Heart left ventricle (tissue), 16 donors: Measurements from ENCODE around the gene PRKAG3. TPM values are rescaled to one million over a fixed set of nuclear protein-coding genes. Genes with fewer than 3 reads are reported as not detected.

Source experiments
- ATAC-seq, 4 donors: fragments of 200-7000 bp; cut with Tn5 transposase; one replicate each; pipeline ENCODE4 v1.9.1; 2020 to 2022; ENCODE audit warnings: moderate library complexity in 4 of 4, mild to moderate bottlenecking in 3 of 4, moderate number of reproducible peaks in 1 of 4
- DNase-seq, 5 donors: peaks; one replicate each; pipeline ENCODE4 v3.0.0-alpha.2; 2020
- H3K27ac ChIP-seq, 12 donors: fragments of 200-600 bp; sonication (generic) in 4 of 12; one replicate each; pipeline versions ENCODE4 v1.5.0 to v1.8.0; 2016 to 2022; ENCODE audit warnings: mild to moderate bottlenecking in 2 of 12
- H3K27me3 ChIP-seq, 9 donors: fragments of 200-600 bp; sonication (generic) in 2 of 9; one replicate each; pipeline versions ENCODE4 v1.5.1 to v1.8.0; 2016 to 2022; ENCODE audit warnings: mild to moderate bottlenecking in 3 of 9
- H3K36me3 ChIP-seq, 9 donors: fragments of 200-600 bp; sonication (generic) in 2 of 9; one replicate each; pipeline versions ENCODE4 v1.5.0 to v1.8.0; 2018 to 2022; ENCODE audit warnings: mild to moderate bottlenecking in 2 of 9
- H3K4me1 ChIP-seq, 12 donors: fragments of 200-600 bp; sonication (generic) in 4 of 12; one replicate each; pipeline versions ENCODE4 v1.5.0 to v1.8.0; 2016 to 2022; ENCODE audit warnings: mild to moderate bottlenecking in 3 of 12
- H3K4me3 ChIP-seq, 12 donors: fragments of 200-600 bp; sonication (generic) in 4 of 12; one replicate each; pipeline versions ENCODE4 v1.5.0 to v1.8.0; 2017 to 2022; ENCODE audit warnings: mild to moderate bottlenecking in 9 of 12, moderate library complexity in 4 of 12
- H3K9me3 ChIP-seq, 12 donors: fragments of 200-600 bp; sonication (generic) in 4 of 12; one replicate each; pipeline versions ENCODE4 v1.5.0 to v1.8.0; 2016 to 2022; ENCODE audit warnings: mild to moderate bottlenecking in 1 of 12
- POLR2A ChIP-seq, 2 donors: fragments of 450-650 bp; IDR thresholded peaks; one replicate each; pipeline ENCODE4 v1.6.1; 2017; ENCODE audit warnings: antibody characterized with exemption in 2 of 2, mild to moderate bottlenecking in 2 of 2, moderate library complexity in 2 of 2
- WGBS, 4 donors: extraction: QIAGEN DNeasy Blood & Tissue Kit in 2 of 4; methylation state at CpG; one replicate each; pipeline versions ENCODE4 v1.1.5 to v1.1.7; 2013 to 2018; 5-methylcytosine and 5-hydroxymethylcytosine counted together
- intact Hi-C, 10 donors: fragments of 100-400 bp; cut with DNase I; formaldehyde crosslinking; loops; one replicate each; pipeline versions ENCODE4 v1.11.1 to v1.14.2; 2022
- polyA plus RNA-seq, 2 donors: library from polyadenylated mRNA; stranded (reverse); fragments of 200-250 nt; gene quantifications; one replicate each; pipeline ENCODE4 v1.2.3, GENCODE V29; 2013
- total RNA-seq, 9 donors: library from RNA; depleted of rRNA in 2 of 9; stranded (reverse); fragments of >200 nt in 2 of 9; fragmentation: NEBNext Ultra II Directional in 3 of 9; extraction: Animal tissue kit (Norgen Biotek cat#: 25700) in 3 of 9; gene quantifications; one replicate each; pipeline versions ENCODE4 v1.1.0 to v1.2.4, GENCODE V29; 2016 to 2023
- TF ChIP-seq, protein P1 (sequence below), 12 donors: fragments of 200-600 bp; sonication (generic) in 4 of 12; IDR thresholded peaks; one replicate each; pipeline versions ENCODE4 v1.5.0 to v1.8.0; 2018 to 2022; ENCODE audit warnings: antibody characterized with exemption in 12 of 12, mild to moderate bottlenecking in 5 of 12
- donor health status: ischemic (EF 13 %, LVEDD 7.1; RV severe dilation, severe dysfunction).
- donor health status: healthy with polysubstance abuse.
- donor health status: DM: no; HTN: yes; CAD: no.
- donor health status: DM: no; HTN: no; CAD: no.
- donor health status: ischemic (EF 25% LVEDD 6.9; RV normal size, moderate dysfunction).
- donor health status: ischemic (EF 25% LVEDD 5.7; RV mildly dilated, moderate dysfunction).
- donor health status: healthy.
- donor health status: DM: yes; HTN: yes; CAD: no.
- donor health status: ischemic (EF 35%, LVEDD 5.7; RV mildly dilated, moderate dysfunction).
- donor health status: nonischemic (EF 11% LVEDD 7.7; RV severe dilation, severe dysfunction).
- donor health status: DM: yes; HTN: yes; CAD: no.
- donor health status: PGD.
- donor health status: ischemic (EF 29% LVEDD 5.4; RV normal size, mild dysfunction).
- donor health status: nonischemic (EF 23%, LVEDD 6.1; RV moderate dilation, normal function).

Gene PRKAG3
- total and polyA plus RNA-seq, 11 donors: 0.06 TPM; not detected in 10

- TF ChIP-seq POLR2A (IDR thresholded peaks at IDR 0.05): no peak
- TF ChIP-seq, protein P1, sequence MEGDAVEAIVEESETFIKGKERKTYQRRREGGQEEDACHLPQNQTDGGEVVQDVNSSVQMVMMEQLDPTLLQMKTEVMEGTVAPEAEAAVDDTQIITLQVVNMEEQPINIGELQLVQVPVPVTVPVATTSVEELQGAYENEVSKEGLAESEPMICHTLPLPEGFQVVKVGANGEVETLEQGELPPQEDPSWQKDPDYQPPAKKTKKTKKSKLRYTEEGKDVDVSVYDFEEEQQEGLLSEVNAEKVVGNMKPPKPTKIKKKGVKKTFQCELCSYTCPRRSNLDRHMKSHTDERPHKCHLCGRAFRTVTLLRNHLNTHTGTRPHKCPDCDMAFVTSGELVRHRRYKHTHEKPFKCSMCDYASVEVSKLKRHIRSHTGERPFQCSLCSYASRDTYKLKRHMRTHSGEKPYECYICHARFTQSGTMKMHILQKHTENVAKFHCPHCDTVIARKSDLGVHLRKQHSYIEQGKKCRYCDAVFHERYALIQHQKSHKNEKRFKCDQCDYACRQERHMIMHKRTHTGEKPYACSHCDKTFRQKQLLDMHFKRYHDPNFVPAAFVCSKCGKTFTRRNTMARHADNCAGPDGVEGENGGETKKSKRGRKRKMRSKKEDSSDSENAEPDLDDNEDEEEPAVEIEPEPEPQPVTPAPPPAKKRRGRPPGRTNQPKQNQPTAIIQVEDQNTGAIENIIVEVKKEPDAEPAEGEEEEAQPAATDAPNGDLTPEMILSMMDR (IDR thresholded peaks at IDR 0.05): no peak
- peaks cover 0 to 34% (median 9%) of the 10 kb centered on the region in 9 donors for H3K36me3 ChIP-seq
- 92 to 98% (median 96%) methylated on average over 13 to 15 of the region's 15 CpGs for WGBS, 4 donors
- H3K27ac ChIP-seq: no peak overlapping the region
- H3K27me3 ChIP-seq: no peaks in the 10 kb centered on the region
- ATAC-seq: no peak
- DNase-seq: no peak
- H3K4me1 ChIP-seq: no peaks in the 10 kb centered on the region
- no peak overlapping the region for H3K4me3 ChIP-seq
- no peaks in the 10 kb centered on the region for H3K9me3 ChIP-seq
- intact Hi-C loops: loop anchor here in 1 of 10 donors (10.0 kb wide), 1 partner anchor 46 kb away; no protein-coding TSS in a partner anchor
Observed at GRCh38 chr2:218820746-218821369, 10.7 kb downstream of the PRKAG3 start.

GRCh38 chr2:218819093-218819492, 12.5 kb downstream of the PRKAG3 start:
- ATAC-seq (no peak), DNase-seq (no peak)
- Histone ChIP-seq H3K4me1 (no peaks in the 10 kb centered on the region), H3K9me3 (no peaks in the 10 kb centered on the region), H3K36me3 (peaks cover 0 to 52% (median 22%) of the 10 kb centered on the region in 9 donors), H3K27me3 (no peaks in the 10 kb centered on the region), H3K4me3 (no peak overlapping the region), H3K27ac (no peak overlapping the region)
- TF ChIP-seq POLR2A (IDR thresholded peaks at IDR 0.05): no peak
- TF ChIP-seq, protein P1 (IDR thresholded peaks at IDR 0.05): no peak
- intact Hi-C loops: no loop called here
- 92 to 96% (median 94%) methylated on average over 7 of the region's 7 CpGs for WGBS, 4 donors

DNA sequence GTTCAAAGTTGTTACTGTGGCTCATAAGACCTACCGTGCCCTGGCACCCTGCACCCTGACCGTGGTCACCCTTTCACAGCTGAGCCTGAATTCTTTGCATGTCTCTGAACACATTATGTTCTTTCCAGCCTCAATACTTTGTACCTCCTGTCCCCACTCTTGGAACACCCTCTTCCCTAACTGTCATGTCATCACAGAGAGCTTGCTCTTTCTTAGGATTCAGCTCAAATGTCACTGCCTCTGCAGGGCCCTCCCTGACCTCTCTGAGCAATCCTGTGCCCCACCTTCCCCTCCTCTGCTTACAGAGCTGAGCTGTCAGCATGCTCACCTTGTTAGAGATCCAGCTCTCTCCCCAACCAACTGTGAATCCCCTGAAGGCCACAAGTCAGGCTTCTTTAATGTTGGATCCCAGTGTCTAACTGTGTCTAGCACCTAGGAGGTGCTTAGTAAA, 15.0 kb downstream of the PRKAG3 start:
- TF ChIP-seq, protein P1 (IDR thresholded peaks at IDR 0.05): no peak
- no peak for TF ChIP-seq POLR2A (IDR thresholded peaks at IDR 0.05)
- Histone ChIP-seq H3K27ac (no peak overlapping the region), H3K9me3 (no peaks in the 10 kb centered on the region), H3K4me1 (no peaks in the 10 kb centered on the region), H3K27me3 (no peaks in the 10 kb centered on the region), H3K36me3 (peaks cover 0 to 76% (median 38%) of the 10 kb centered on the region in 9 donors), H3K4me3 (no peak overlapping the region)
- 63 to 80% (median 70%) methylated on average over 2 of the region's 2 CpGs for WGBS, 4 donors
- ATAC-seq (no peak), DNase-seq (no peak)
- intact Hi-C loops: no loop called here

- no peak for DNase-seq
- peaks cover 0 to 76% (median 38%) of the 10 kb centered on the region in 9 donors for H3K36me3 ChIP-seq
- no peak for ATAC-seq
- H3K9me3 ChIP-seq: no peaks in the 10 kb centered on the region
- intact Hi-C loops: no loop called here
- no peaks in the 10 kb centered on the region for H3K27me3 ChIP-seq
- no peak overlapping the region for H3K27ac ChIP-seq
- TF ChIP-seq POLR2A (IDR thresholded peaks at IDR 0.05): no peak
- TF ChIP-seq, protein P1 (IDR thresholded peaks at IDR 0.05): no peak
- WGBS, 4 donors: 89 to 95% (median 93%) methylated on average over 4 of the region's 4 CpGs
- H3K4me3 ChIP-seq: no peak overlapping the region
- no peaks in the 10 kb centered on the region for H3K4me1 ChIP-seq
Observed at GRCh38 chr2:218815649-218816048, 16.0 kb downstream of the PRKAG3 start.
